Lung (tissue), 12 donors: ENCODE data around the gene PLEKHH3. TPM values are rescaled to one million over a fixed set of nuclear protein-coding genes. Genes with fewer than 3 reads are reported as not detected.

Experiments
- ATAC-seq: fragments of 200-7000 bp; cut with Tn5 transposase; one replicate; pipeline ENCODE4 v1.9.1; 2020; ENCODE audit warnings: moderate number of reproducible peaks; ENCODE audit not compliant: insufficient read depth, low FRiP score
- DNase-seq, 3 donors: peaks; one replicate each; pipeline ENCODE4 v3.0.0-alpha.2; 2013 to 2017
- H3K27ac ChIP-seq, 2 donors: one replicate each; pipeline ENCODE4 v1.5.1; 2013; ENCODE audit warnings: mild to moderate bottlenecking in 2 of 2, moderate library complexity in 2 of 2, control low read depth in 1 of 2, inconsistent platforms in 1 of 2, low read depth in 1 of 2, low read length in 1 of 2
- H3K27me3 ChIP-seq, 3 donors: one replicate each; pipeline ENCODE4 v1.5.1; 2013; ENCODE audit warnings: low read length in 2 of 3; ENCODE audit not compliant: control insufficient read depth in 3 of 3, insufficient read depth in 3 of 3
- H3K36me3 ChIP-seq, 4 donors: one replicate each; pipeline ENCODE4 v1.5.1; 2013; ENCODE audit warnings: low read length in 4 of 4, mild to moderate bottlenecking in 1 of 4, moderate library complexity in 1 of 4; ENCODE audit not compliant: control insufficient read depth in 4 of 4, insufficient read depth in 4 of 4
- H3K4me1 ChIP-seq, 5 donors: one replicate each; pipeline ENCODE4 v1.5.1; 2013; ENCODE audit warnings: low read length in 5 of 5, mild to moderate bottlenecking in 2 of 5, moderate library complexity in 1 of 5; ENCODE audit not compliant: control insufficient read depth in 5 of 5, insufficient read depth in 5 of 5
- H3K4me3 ChIP-seq: one replicate; pipeline ENCODE4 v1.5.1; 2013; ENCODE audit warnings: mild to moderate bottlenecking, control low read depth, moderate library complexity
- H3K9ac ChIP-seq, 2 donors: one replicate each; pipeline ENCODE4 v1.5.1; 2013; ENCODE audit warnings: low read length in 2 of 2, control low read depth in 1 of 2; ENCODE audit not compliant: insufficient read depth in 1 of 2
- H3K9me3 ChIP-seq, 4 donors: one replicate each; pipeline ENCODE4 v1.5.1; 2013; ENCODE audit warnings: low read length in 3 of 4, mild to moderate bottlenecking in 1 of 4, moderate library complexity in 1 of 4; ENCODE audit not compliant: control insufficient read depth in 4 of 4, insufficient read depth in 3 of 4
- WGBS, 2 donors: extraction: QIAGEN DNeasy Blood & Tissue Kit; methylation state at CpG; one replicate each; pipeline ENCODE4 v1.1.7; 2013; 5-methylcytosine and 5-hydroxymethylcytosine counted together
- polyA plus RNA-seq, 2 donors: library from polyadenylated mRNA; stranded (reverse); fragments of 200-250 nt; gene quantifications; one replicate each; pipeline ENCODE4 v1.2.1, GENCODE V29; 2013
- total RNA-seq, 2 donors: library from RNA; depleted of rRNA in 1 of 2; stranded (reverse); fragments of >200 nt in 1 of 2; gene quantifications; one replicate each; pipeline ENCODE4 v1.2.1, GENCODE V29; 2014 to 2021
- TF ChIP-seq, protein P1 (sequence below): IDR thresholded peaks from 2 replicates; pipeline ENCODE4 v1.5.1; 2012; ENCODE audit warnings: mild to moderate bottlenecking; ENCODE audit errors: control extremely low read depth, extremely low read depth
- donor health status: control.
- donor health status: control.
- donor health status: Bipolar disorder and iron deficiency.
- donor health status: healthy.
- donor health status: DM: yes; HTN: yes; CAD: no.

The PLEKHH3 gene
- total and polyA plus RNA-seq, 4 donors = 21.2 to 30.2 (median 22.9) TPM

DNA sequence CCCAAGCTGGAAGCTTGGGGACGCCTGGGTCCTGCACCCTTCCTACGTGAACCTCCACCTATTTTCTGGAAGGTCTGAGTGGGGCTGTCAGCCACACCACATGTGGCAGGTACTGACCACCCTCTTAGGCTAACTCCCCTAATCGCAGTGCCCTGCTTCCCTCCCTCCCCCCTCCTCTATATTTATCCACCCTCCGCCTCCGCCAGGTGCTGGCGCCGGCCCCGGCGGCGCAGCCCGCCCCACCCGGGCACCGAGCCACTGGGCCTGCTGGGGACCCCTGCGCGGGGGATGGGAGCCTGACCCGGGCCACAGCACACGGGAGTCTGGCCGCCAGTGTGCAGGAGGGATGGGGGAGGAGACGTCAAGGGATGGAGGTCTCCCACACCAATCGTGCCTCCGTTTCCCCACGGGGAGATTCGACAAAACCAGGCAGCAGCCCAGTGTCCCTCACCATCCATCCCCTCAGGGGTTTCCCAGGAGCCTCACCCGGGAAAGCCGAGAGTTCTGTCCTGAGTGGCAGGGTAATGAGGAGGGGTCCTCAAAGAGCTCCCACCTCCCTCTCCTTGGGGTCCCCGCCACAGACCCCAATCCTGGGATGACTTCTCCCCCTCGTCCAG, 1.3 kb downstream of the PLEKHH3 start:
- TF ChIP-seq, protein P1, sequence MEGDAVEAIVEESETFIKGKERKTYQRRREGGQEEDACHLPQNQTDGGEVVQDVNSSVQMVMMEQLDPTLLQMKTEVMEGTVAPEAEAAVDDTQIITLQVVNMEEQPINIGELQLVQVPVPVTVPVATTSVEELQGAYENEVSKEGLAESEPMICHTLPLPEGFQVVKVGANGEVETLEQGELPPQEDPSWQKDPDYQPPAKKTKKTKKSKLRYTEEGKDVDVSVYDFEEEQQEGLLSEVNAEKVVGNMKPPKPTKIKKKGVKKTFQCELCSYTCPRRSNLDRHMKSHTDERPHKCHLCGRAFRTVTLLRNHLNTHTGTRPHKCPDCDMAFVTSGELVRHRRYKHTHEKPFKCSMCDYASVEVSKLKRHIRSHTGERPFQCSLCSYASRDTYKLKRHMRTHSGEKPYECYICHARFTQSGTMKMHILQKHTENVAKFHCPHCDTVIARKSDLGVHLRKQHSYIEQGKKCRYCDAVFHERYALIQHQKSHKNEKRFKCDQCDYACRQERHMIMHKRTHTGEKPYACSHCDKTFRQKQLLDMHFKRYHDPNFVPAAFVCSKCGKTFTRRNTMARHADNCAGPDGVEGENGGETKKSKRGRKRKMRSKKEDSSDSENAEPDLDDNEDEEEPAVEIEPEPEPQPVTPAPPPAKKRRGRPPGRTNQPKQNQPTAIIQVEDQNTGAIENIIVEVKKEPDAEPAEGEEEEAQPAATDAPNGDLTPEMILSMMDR = no peak
- H3K4me1 ChIP-seq = peaks cover 9 to 47% (median 14%) of the 10 kb centered on the region in 5 donors
- H3K9ac ChIP-seq = peak overlapping the region; percentile 25 to 70
- DNase-seq (no peak), ATAC-seq (no peak)
- 2 to 4% methylated on average over 27 of the region's 27 CpGs for WGBS, 2 donors
- H3K4me3 ChIP-seq = peak overlapping the region; percentile 76
- peak overlapping the region; percentile 82 to 91 for H3K27ac ChIP-seq
- no peaks in the 10 kb centered on the region for H3K27me3 ChIP-seq
- no peaks in the 10 kb centered on the region for H3K9me3 ChIP-seq
- H3K36me3 ChIP-seq = peaks cover 0 to 31% (median 17%) of the 10 kb centered on the region in 4 donors

DNA sequence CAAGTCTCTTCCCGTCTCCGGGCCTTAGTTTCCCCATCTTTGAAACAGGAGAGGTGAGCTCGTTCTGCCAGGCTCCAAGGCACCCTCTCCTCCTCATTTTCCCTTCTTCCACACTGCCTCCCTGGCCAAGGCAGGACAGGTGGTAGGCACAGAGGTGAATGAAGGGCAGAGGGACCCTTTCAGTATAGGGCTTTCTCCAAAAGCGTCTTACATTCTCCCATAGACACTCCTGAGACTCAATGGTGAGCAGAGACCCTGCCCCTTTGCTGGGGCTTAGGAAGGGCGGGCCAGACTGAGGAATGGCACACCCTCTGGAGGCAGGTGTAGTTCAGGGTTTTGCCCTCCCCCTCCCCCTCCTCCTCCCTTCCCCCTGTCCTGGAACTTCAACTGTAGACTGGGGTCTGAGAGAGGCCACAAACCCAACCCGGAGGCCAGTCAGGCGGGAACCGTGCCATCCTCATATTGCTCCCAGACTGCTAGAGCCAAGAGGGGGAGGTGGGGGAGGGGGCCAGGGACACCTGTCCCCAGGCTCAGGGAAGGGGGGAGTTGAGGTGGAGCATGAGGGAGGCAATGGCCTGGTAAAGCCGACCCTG, 1.9 kb downstream of the PLEKHH3 start:
- peak overlapping the region; percentile 76 for H3K4me3 ChIP-seq
- peaks cover 0 to 34% (median 20%) of the 10 kb centered on the region in 4 donors for H3K36me3 ChIP-seq
- TF ChIP-seq, protein P1 = no peak
- 21 to 23% methylated on average over 9 of the region's 9 CpGs for WGBS, 2 donors
- ATAC-seq (no peak), DNase-seq (no peak)
- H3K9ac ChIP-seq = peak overlapping the region in 1 of 2 donors; percentile 56
- peak overlapping the region; percentile 85 to 91 for H3K27ac ChIP-seq
- no peaks in the 10 kb centered on the region for H3K9me3 ChIP-seq
- peaks cover 9 to 43% (median 10%) of the 10 kb centered on the region in 5 donors for H3K4me1 ChIP-seq
- no peaks in the 10 kb centered on the region for H3K27me3 ChIP-seq

DNA sequence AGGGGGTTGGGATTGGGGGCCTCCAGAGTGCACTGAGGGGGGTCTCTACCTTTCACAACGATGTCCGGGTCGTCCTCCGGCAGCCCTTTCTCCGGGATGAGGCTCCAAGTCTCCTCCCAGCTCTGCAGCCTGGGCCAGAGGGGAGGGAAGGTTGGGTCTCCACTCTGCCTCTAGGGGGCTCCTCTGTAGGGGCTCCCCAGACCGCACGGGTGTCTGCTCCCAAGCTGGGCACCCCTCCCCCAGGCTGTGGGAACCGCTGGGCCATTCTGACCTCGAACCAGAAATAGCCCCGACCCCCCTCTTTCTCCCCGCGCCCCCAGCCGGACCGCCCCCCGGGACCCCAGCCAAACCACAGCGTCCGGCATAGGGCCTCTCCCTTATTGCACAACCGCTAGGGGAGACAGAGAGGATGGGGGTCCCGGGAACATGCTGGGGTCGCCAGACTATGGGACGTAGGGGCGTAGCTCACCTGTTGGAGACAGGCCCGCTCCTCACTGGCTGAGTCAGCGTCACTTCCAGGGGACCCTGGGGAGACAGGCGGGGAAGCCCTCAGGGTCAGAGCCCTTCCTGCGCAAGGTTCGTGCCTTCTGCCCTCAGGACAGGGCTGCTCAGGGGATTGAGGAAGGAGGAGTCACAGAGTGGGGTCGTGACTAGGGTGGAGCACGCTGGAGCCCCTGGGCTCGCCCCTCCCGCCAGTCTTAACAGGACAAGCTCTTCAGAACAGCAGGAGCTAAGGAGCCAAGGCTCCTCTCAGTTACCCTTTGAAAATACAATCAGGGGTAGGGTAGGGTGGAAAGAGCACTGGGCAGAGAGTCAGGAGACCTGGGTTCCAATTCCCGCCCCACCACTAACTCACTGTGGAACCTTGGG, 2.7 kb downstream of the PLEKHH3 start:
- peak; percentile 66 to 79 (median 72) for DNase-seq
- Histone ChIP-seq H3K27ac (peak overlapping the region; percentile 17 to 85), H3K4me3 (no peak overlapping the region), H3K4me1 (peaks cover 8 to 36% (median 10%) of the 10 kb centered on the region in 5 donors), H3K27me3 (no peaks in the 10 kb centered on the region), H3K9me3 (no peaks in the 10 kb centered on the region), H3K36me3 (peaks cover 0 to 41% (median 26%) of the 10 kb centered on the region in 4 donors), H3K9ac (peak overlapping the region in 1 of 2 donors; percentile 56)
- TF ChIP-seq, protein P1 = no peak
- ATAC-seq = no peak
- 5 to 6% methylated on average over 28 to 32 of the region's 32 CpGs for WGBS, 2 donors
